ENCODE data around the gene OSBPL7. TPM values are rescaled to one million over a fixed set of nuclear protein-coding genes. Genes with fewer than 3 reads are reported as not detected.
A peak's percentile ranks its signal among the peaks of the same experiment; 100 is the strongest.

OSBPL7 gene
- total RNA-seq, 4 donors from 2014 or later, result 2.6 to 13.9 (median 4.6) TPM

DNA sequence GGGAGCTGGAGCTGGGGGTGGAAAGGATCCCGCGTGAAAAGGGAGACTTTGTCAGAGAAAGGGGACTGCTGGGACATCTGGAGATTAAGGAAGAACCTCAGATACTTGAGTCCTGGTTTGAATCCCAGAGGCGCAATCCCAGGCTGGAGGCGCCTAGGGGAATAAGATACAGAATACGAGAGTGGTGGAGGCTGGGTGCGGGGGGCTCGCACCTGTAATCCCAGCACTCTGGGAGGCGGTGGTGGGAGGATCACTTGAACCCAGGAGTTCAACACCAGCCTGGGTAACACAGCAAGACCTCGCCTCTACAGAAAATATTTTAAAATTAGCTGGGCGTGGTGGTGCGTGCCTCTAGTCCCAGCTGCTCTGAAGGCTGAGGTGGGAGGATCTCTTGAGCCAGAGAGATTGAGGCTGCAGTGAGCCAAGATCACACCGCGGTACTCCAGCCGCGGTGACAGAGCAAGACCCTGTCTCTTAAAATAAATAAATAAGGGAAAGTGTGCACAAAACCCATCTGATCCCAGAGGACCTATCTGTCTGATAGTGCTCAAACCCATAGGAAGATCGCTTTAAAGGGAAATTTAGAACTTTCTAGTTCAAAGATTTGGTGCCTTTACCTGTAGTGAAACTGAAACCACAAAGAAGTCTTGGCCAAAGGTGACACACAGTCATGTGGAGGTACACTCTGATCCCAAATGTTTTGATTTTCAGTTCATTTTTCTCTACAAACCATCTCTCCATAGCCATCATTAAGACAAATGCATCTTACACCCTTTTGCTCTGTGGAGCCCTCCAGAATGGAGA lies 20.1 kb upstream of the OSBPL7 start:
- DNase-seq (ENCODE audit: low spot score) (no peak), ATAC-seq (ENCODE audit: low FRiP score) (no peak)
- TF ChIP-seq, protein P1, sequence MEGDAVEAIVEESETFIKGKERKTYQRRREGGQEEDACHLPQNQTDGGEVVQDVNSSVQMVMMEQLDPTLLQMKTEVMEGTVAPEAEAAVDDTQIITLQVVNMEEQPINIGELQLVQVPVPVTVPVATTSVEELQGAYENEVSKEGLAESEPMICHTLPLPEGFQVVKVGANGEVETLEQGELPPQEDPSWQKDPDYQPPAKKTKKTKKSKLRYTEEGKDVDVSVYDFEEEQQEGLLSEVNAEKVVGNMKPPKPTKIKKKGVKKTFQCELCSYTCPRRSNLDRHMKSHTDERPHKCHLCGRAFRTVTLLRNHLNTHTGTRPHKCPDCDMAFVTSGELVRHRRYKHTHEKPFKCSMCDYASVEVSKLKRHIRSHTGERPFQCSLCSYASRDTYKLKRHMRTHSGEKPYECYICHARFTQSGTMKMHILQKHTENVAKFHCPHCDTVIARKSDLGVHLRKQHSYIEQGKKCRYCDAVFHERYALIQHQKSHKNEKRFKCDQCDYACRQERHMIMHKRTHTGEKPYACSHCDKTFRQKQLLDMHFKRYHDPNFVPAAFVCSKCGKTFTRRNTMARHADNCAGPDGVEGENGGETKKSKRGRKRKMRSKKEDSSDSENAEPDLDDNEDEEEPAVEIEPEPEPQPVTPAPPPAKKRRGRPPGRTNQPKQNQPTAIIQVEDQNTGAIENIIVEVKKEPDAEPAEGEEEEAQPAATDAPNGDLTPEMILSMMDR (IDR thresholded peaks at IDR 0.05), result no peak

DNA sequence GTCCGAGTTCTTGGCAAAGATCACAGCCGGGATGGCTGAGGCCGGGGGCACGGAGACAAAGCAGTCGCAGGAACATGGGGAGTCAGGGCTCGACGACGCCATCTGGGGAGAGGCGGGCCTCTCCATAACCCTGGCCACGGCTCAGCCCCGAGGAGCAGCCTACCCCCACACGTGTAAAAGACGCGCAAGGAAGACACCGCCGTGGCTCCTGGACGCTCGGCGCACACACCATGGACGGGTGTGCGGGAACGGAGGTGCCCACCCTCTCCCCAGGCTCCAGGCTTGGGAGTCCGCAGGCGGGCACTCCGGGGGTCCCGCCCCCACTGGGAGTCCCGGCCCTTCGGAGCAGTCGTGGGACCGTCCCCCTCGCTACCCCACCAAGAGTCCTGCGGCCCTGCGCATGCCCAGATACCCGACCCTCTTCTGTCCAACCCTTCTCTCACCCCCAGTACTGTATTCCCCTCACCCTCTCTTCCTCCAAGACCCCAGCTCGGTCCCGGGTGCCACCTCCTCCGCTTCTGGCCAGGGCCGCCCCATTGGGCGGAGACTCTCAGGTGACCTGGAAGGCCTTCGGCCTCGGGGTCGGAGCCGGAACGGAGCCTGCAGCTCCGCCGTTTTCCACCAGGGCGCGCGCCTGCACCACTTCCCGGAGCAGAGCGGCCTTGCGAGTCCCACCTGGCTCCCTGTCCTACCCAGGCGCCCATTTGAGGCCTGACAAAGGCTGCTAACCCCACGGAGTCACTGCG lies 19.3 kb upstream of the OSBPL7 start, which contains the start of gene SCRN2:
SCRN2 (minus strand) TSS at position 532 of the 746 bp plus-strand sequence; CDS start at position 102, 430 bp downstream.
- DNase-seq (ENCODE audit: low spot score) (peak; percentile 76), ATAC-seq (ENCODE audit: low FRiP score) (peak; percentile 86)
- TF ChIP-seq, protein P1 (IDR thresholded peaks at IDR 0.05), result peak in 2 of 3 donors; percentile 56 to 96

DNA sequence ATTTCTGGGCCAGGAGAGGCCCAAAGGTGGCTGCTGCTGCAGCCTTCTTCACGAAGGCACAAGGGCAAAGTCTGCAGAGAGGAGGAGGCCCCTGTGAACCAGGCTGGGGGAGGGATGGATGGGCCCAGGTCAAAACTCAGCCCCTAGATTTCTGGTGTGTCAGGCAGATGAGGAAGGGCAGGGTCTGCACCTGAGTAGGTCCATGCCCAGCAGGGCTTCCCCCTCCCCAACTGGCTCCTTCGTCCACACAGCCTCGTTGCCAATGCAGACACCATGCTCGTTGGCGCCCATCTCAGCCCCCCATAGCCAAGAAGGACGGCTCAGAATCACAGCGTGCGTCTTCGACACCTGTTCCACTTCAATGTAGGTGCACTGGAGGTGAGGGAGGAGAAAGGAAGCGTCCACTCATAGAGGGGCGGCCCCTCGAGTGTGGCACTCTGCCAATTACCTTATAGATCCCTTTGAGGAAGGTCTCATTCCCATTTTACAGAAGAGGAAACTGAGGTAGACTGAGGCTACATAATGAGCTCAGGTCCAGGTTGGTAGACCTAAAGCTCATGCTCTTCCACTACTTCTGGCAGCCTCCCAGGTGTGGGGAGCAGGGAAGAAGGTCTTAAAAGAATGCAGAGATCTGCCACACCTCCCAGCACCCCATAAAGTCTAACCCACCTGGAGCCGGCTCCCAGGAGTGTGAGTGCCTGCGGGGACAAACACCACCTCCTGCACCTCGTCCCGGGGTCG lies 18.6 kb upstream of the OSBPL7 start:
- no peak for ATAC-seq (ENCODE audit: low FRiP score)
- DNase-seq (ENCODE audit: low spot score), result no peak

DNA sequence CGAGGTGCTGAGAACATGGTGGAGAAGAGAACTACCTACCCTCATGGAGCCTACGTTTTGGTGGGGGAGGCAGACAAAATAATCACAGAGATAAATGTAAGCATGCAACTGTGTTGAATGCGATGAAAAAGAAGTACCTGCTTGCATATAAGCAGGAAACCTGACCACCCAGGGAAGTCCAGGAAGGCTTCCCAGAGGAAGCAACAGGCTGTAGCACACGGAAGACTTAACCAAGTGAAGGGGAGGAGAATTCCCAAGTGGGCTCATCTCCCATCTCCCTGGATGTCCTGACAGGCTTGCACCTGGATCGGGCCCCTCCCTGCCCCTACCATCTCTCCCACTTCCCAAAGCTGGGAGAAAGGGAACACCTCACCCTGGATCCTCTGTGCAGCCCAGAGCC lies 17.5 kb upstream of the OSBPL7 start:
- ATAC-seq (ENCODE audit: low FRiP score), result no peak
- TF ChIP-seq, protein P1 (IDR thresholded peaks at IDR 0.05), result no peak
- DNase-seq (ENCODE audit: low spot score), result no peak

More for the DNA sequence above, 18.6 kb upstream of the OSBPL7 start:
- TF ChIP-seq, protein P1 (IDR thresholded peaks at IDR 0.05), result no peak

DNA sequence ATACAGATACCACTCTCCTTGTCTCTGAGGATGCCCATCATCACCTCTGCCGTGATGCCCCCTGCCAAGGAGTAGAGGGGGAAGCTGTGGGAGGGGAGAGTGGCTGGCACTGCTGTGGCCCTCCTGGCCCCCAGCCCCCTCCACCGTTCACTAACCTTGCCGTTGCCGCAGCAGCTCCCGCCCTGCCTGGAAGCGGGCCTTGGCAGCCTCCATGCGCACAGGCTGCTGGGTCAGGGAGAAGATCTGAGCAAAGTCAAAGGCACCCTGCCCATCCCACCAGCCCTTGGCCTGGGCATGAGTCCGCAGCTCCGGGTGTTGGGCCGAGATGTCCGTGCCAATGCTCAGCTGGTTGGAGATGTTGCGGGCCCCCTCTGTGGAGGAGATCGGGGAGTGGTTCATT lies 17.0 kb upstream of the OSBPL7 start:
- DNase-seq (ENCODE audit: low spot score), result no peak
- TF ChIP-seq, protein P1 (IDR thresholded peaks at IDR 0.05), result no peak
- no peak for ATAC-seq (ENCODE audit: low FRiP score)

DNA sequence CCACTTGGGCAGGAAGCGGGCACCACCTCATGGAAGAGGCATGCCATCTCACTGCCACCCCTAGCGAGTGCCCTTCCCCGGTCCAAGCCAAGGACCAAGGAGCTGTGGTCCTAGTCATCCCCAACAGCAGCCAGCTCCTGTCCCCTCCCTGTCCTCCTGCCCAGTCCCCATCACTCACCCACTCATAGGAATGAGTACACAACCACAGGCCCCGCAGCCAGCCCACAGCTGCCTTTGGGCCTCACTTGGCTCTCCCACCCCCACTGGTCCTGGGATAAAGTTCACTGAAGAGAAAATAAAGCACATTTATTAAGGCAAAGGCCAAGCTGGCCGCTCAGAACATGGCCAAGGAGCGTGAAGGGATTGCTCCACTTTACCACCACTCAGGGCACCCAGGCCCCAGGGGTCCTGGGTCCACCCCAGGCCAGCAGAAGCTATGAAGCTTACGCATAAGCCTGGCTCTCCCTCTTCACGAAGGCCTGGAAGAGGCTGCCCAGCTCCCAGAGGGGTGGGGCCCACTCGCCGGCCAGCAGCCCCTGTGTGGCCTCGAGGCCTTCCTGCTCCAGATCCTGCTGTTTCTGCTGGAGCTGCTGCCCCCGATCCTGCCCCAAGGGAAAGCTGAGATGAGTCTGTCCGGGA lies 15.9 kb upstream of the OSBPL7 start:
- TF ChIP-seq, protein P1 (IDR thresholded peaks at IDR 0.05), result no peak
- ATAC-seq (ENCODE audit: low FRiP score) (no peak), DNase-seq (ENCODE audit: low spot score) (no peak)

All from omental fat pad (tissue), 4 donors.